Right cardiac atrium (tissue), 5 donors: Measurements from ENCODE around the gene SLC28A1. TPM values are rescaled to one million over a fixed set of nuclear protein-coding genes. Genes with fewer than 3 reads are reported as not detected.
A peak's percentile ranks its signal among the peaks of the same experiment; 100 is the strongest.

ENCODE experiments used
- ATAC-seq, 2 donors: fragments of 200-7000 bp; cut with Tn5 transposase; one replicate each; pipeline versions ENCODE4 v1.8.0 to v1.9.1; 2020; ENCODE audit warnings: moderate library complexity in 2 of 2, mild to moderate bottlenecking in 1 of 2
- DNase-seq, 3 donors: peaks; one replicate each; pipeline ENCODE4 v3.0.0-alpha.2; 2020
- H3K27ac ChIP-seq: one replicate; pipeline ENCODE4 v1.5.1; 2013; ENCODE audit warnings: mild to moderate bottlenecking, low read length, control low read depth, moderate library complexity
- H3K27me3 ChIP-seq: one replicate; pipeline ENCODE4 v1.6.1; 2013; ENCODE audit not compliant: control insufficient read depth, insufficient read depth
- H3K4me1 ChIP-seq: one replicate; pipeline ENCODE4 v1.6.1; 2013; ENCODE audit warnings: low read length; ENCODE audit not compliant: control insufficient read depth, insufficient read depth
- H3K4me3 ChIP-seq: one replicate; pipeline ENCODE4 v1.5.1; 2013; ENCODE audit warnings: low read length, control low read depth
- H3K9me3 ChIP-seq: one replicate; pipeline ENCODE4 v1.6.1; 2013; ENCODE audit warnings: low read length; ENCODE audit not compliant: control insufficient read depth
- WGBS: extraction: QIAGEN DNeasy Blood & Tissue Kit; methylation state at CpG from one replicate; pipeline ENCODE4 v1.1.7; 2013; 5-methylcytosine and 5-hydroxymethylcytosine counted together
- intact Hi-C, 4 donors: fragments of 100-400 bp; cut with DNase I; formaldehyde crosslinking; loops; one replicate each; pipeline versions ENCODE4 v1.11.0 to v1.14.0; 2022 to 2023
- polyA plus RNA-seq: library from polyadenylated mRNA; stranded (reverse); fragments of 200-250 nt; gene quantifications from one replicate; pipeline ENCODE4 v1.2.3, GENCODE V29; 2013
- total RNA-seq, 4 donors: library from RNA; stranded (reverse); fragmentation: NEBNext Ultra II Directional; extraction: Animal tissue kit (Norgen Biotek cat#: 25700); gene quantifications; one replicate each; pipeline ENCODE4 v1.2.1, GENCODE V29; 2021
- donor health status: healthy with polysubstance abuse.
- donor health status: DM: no; HTN: yes; CAD: no.
- donor health status: DM: no; HTN: no; CAD: no.
- donor health status: DM: no; HTN: yes; CAD: no; lungs with severe emphysema.
- donor health status: DM: yes; HTN: yes; CAD: no.

Gene SLC28A1
- total and polyA plus RNA-seq, 5 donors: 0.29 to 0.54 (median 0.37) TPM; not detected in 1

GRCh38 chr15:84886211-84886983 is 1.9 kb downstream of the SLC28A1 start:
- H3K9me3 ChIP-seq: no peaks in the 10 kb centered on the region
- intact Hi-C loops: no loop called here
- no peaks in the 10 kb centered on the region for H3K4me1 ChIP-seq
- ATAC-seq: peak; percentile 15 to 42
- H3K27ac ChIP-seq: peak overlapping the region; percentile 1
- no peak for DNase-seq
- 77% methylated on average over 14 of the region's 14 CpGs for WGBS
- H3K4me3 ChIP-seq: no peak overlapping the region
- H3K27me3 ChIP-seq: no peaks in the 10 kb centered on the region

GRCh38 chr15:84886984-84887299 is 2.5 kb downstream of the SLC28A1 start:
- Histone ChIP-seq H3K27me3 (no peaks in the 10 kb centered on the region), H3K27ac (no peak overlapping the region), H3K9me3 (no peaks in the 10 kb centered on the region), H3K4me3 (no peak overlapping the region), H3K4me1 (no peaks in the 10 kb centered on the region)
- intact Hi-C loops: no loop called here
- no peak for DNase-seq
- ATAC-seq: no peak
- 77% methylated on average over 1 of the region's 1 CpG for WGBS

GRCh38 chr15:84887938-84888337 is 3.5 kb downstream of the SLC28A1 start:
- Histone ChIP-seq H3K9me3 (no peaks in the 10 kb centered on the region), H3K27me3 (no peaks in the 10 kb centered on the region), H3K27ac (no peak overlapping the region), H3K4me1 (no peaks in the 10 kb centered on the region), H3K4me3 (no peak overlapping the region)
- intact Hi-C loops: no loop called here
- ATAC-seq (no peak), DNase-seq (no peak)
- 93% methylated on average over 4 of the region's 4 CpGs for WGBS

GRCh38 chr15:84888639-84889038 is 4.2 kb downstream of the SLC28A1 start:
- no peak for ATAC-seq
- intact Hi-C loops: no loop called here
- no peaks in the 10 kb centered on the region for H3K9me3 ChIP-seq
- H3K27ac ChIP-seq: no peak overlapping the region
- H3K27me3 ChIP-seq: no peaks in the 10 kb centered on the region
- no peak for DNase-seq
- 84% methylated on average over 17 of the region's 17 CpGs for WGBS
- no peaks in the 10 kb centered on the region for H3K4me1 ChIP-seq
- H3K4me3 ChIP-seq: no peak overlapping the region

GRCh38 chr15:84889313-84889990 is 5.0 kb downstream of the SLC28A1 start:
- 84% methylated on average over 8 of the region's 8 CpGs for WGBS
- Histone ChIP-seq H3K9me3 (no peaks in the 10 kb centered on the region), H3K27me3 (no peaks in the 10 kb centered on the region), H3K4me1 (no peaks in the 10 kb centered on the region), H3K27ac (no peak overlapping the region), H3K4me3 (no peak overlapping the region)
- DNase-seq: no peak
- ATAC-seq: no peak
- intact Hi-C loops: no loop called here

GRCh38 chr15:84889991-84890669 is 5.7 kb downstream of the SLC28A1 start:
- no peak overlapping the region for H3K27ac ChIP-seq
- intact Hi-C loops: no loop called here

GRCh38 chr15:84890670-84891162 is 6.3 kb downstream of the SLC28A1 start:
- Histone ChIP-seq H3K4me1 (no peaks in the 10 kb centered on the region), H3K9me3 (no peaks in the 10 kb centered on the region), H3K4me3 (no peak overlapping the region), H3K27ac (no peak overlapping the region), H3K27me3 (no peaks in the 10 kb centered on the region)
- 96% methylated on average over 5 of the region's 5 CpGs for WGBS
- DNase-seq (no peak), ATAC-seq (no peak)
- intact Hi-C loops: no loop called here

More at GRCh38 chr15:84889991-84890669, 5.7 kb downstream of the SLC28A1 start:
- no peaks in the 10 kb centered on the region for H3K27me3 ChIP-seq
- no peak for DNase-seq
- no peaks in the 10 kb centered on the region for H3K9me3 ChIP-seq
- no peaks in the 10 kb centered on the region for H3K4me1 ChIP-seq
- no peak overlapping the region for H3K4me3 ChIP-seq
- 95% methylated on average over 6 of the region's 6 CpGs for WGBS
- ATAC-seq: no peak

- Histone ChIP-seq H3K4me3 (no peak overlapping the region), H3K4me1 (no peaks in the 10 kb centered on the region), H3K27me3 (no peaks in the 10 kb centered on the region), H3K27ac (no peak overlapping the region), H3K9me3 (no peaks in the 10 kb centered on the region)
- no peak for ATAC-seq
- intact Hi-C loops: no loop called here
- DNase-seq: no peak
- 85% methylated on average over 6 of the region's 6 CpGs for WGBS
Observed at GRCh38 chr15:84891339-84891738, 6.9 kb downstream of the SLC28A1 start.

- Histone ChIP-seq H3K27me3 (no peaks in the 10 kb centered on the region), H3K4me1 (no peaks in the 10 kb centered on the region), H3K9me3 (no peaks in the 10 kb centered on the region), H3K27ac (no peak overlapping the region), H3K4me3 (no peak overlapping the region)
- WGBS: 96% methylated on average over 10 of the region's 10 CpGs
- ATAC-seq: no peak
- intact Hi-C loops: no loop called here
- DNase-seq: no peak
Observed at GRCh38 chr15:84892786-84893307, 8.4 kb downstream of the SLC28A1 start.

GRCh38 chr15:84893607-84894006 is 9.1 kb downstream of the SLC28A1 start:
- Histone ChIP-seq H3K4me1 (no peaks in the 10 kb centered on the region), H3K9me3 (no peaks in the 10 kb centered on the region), H3K27ac (no peak overlapping the region), H3K27me3 (no peaks in the 10 kb centered on the region), H3K4me3 (no peak overlapping the region)
- WGBS: 91% methylated on average over 10 of the region's 10 CpGs
- DNase-seq (no peak), ATAC-seq (no peak)
- intact Hi-C loops: no loop called here
